HL-60/S4 (cell line): ENCODE data around the gene ZMIZ2.
"Not testable (repeated sequence)": the region's sequence is repeated elsewhere in the genome, so short reads cannot be mapped to it uniquely, and the experiment has no call there.

Experiments used
- in situ Hi-C: fragments of 300-500 bp; cut with MboI; formaldehyde crosslinking; loops from 2 replicates; pipeline ENCODE4 v1.14.3; 2022; ENCODE audit warnings: low sequenced_read_pairs

ZMIZ2 gene

DNA sequence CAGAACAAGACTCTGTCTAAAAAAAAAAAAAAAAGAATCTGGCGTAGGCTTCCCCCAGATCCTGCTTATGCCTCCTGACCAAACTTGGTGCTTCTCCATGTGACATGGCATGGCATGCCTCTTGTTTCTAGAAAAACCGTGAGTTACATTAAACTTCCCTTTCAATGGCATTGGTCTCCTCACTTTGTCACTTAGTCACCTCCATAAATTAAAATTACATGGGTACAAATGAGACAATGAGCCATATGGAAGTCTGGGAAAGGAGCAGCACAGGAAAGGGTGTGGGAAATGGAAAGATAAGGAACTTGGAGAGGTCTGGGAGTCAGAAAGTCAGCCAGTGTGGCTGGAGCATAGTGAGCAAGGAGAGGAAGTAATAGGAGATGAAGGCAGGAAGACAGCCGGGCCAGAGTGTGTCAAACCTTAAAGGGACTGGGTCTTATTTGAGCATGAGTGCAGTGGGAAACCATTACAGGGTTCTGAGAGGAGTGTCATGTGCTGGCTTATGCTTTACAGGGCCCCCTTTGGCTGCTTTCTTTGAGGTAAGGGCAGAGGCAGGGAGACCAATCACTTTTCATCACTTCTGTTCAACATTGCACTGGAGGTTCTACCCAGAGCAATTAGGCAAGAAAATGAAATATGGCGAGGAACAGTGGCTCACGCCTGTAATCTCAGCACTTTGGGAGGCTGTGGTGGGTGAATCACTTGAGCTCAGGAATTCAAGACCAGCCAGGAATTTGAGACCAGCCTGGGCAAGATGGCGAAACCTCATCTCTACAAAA is 21.3 kb upstream of the ZMIZ2 start:
- in situ Hi-C loops: no loop called here

DNA sequence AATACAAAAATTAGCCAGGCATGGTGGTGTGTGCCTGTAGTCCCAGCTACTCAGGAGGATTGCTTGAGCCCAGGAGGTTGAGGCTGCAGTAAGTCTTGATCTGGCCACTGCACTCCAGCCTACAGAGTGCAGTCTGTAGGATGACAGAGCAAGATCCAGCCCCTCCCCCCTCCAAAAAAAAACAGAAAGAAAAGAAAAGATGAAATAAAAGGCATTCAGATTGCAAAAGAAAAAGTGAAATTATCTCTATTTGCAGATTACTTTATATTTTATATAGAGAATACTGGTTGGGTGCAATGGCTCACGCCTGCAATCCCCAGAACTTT is 20.7 kb upstream of the ZMIZ2 start:
- in situ Hi-C loops: no loop called here

- in situ Hi-C loops: no loop called here
Measured at GRCh38 chr7:44729949-44730590, 18.6 kb upstream of the ZMIZ2 start.

DNA sequence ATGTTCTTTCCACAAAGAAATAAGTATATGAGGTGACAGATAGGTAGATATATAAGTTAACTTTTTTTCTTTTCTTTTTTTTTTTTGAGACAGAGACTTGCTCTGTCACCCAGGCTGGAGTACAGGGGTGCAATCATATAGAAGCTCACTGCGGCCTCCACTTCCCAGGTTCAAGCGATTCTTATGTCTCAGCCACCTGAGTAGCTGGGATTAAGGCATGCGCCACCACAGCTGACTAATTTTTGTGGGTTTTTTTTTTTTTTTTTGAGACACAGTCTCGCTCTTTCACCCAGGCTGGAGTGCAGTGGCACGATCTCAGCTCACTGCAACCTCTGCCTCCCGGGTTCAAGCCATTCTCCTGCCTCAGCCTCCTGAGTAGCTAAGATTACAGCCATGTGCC is 15.7 kb upstream of the ZMIZ2 start:
- in situ Hi-C loops: not testable (repeated sequence)

DNA sequence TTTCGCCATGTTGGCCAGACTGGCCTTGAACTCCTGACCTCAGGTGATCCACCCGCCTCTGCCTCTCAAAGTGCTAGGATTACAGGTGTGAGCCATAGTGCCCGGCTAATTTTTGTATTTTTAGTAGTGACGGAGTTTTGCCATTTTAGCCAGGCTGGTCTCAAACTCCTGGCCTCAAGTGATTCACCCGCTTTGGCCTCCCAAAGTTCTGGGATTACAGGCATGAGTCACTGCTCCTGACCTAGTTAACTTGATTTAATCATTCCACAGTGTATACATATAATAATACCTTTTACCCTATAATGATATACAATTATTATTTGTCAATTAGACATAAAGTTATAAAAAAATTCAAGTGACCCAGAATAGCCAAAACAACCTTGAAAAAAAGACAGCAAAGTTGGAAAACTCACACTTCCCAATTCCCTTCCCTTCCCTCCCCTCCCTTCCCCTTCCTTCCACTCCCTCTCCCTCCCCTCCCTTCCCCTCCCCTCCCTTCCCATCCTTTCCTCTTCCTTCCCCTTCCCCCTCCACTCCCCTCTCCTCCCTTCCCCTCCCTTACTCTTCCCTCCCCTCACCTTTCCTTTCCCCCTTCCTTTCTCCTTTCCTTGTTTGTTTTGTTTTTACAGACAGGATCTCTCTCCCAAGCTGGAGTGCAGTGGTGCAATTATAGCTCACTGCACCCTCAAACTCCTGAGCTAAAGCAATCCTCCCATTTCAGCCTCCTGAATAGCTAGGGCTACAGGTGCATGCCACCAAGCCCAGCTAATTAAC is 14.8 kb upstream of the ZMIZ2 start:
- in situ Hi-C loops: no loop called here

DNA sequence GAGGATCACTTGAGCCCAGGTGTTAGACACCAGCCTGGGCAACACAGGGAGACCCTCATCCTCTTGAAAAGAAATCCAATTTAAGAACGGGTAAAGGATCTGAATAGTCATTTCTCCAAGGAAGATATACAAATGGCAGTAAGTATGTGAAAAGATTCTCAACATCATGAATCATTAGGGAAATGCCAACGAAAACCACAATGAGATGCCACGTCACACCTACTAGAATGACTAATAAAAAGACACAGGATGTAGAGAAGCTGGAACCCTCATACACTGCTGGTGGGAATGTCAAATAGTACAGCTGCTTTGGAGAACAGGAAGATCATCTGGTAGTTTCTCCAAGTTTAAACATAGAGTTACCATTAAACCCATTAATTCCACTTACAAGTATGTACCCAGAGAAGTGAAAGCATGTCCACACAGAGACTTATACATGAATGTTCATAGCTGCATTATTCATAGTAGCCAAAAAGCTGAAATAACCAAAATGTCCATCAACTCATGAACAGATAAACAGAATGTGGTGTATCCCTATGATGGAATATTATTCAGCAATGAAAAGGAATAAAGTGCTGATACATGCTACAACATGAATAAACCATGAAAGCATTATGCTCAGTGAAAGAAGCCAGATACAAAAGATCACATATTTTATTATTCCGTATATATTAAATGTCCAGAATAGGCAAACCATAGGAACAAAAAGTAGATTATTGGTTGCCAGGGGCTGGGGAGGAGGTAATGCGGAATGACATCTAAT is 13.1 kb upstream of the ZMIZ2 start:
- in situ Hi-C loops: no loop called here

GRCh38 chr7:44736896-44737295 is 11.8 kb upstream of the ZMIZ2 start:
- in situ Hi-C loops: no loop called here

DNA sequence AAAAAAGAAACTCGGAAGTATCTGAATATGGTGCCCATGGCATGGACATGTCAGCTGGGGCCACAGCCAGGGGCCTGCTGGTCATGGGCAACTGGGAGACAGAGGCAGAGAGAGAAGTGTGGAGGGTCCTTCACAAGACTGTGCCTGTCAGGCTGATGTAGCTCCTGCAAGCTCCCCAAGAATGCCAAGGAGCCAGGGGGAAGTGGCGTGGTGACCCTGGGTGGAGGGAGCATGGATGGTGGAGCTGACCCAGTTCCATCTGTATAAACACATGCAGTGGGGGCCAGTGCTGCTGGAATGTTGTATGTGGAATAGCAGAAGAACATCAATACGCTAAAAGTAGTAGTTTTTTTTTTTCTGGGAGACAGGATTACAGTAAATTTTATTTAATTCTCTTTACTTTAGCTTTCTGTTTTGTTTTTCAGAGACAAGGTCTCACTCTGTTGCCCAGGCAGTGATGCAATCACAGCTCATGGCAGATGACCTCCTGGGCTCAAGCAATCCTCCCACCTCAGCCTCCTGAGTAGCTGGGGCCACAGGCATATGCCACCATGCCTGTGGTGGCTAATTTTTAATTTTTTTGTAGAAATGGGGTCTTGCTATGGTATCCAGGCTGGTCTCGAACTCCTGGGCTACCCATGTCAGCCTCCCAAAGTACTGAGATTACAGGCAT is 10.5 kb upstream of the ZMIZ2 start:
- in situ Hi-C loops: no loop called here

DNA sequence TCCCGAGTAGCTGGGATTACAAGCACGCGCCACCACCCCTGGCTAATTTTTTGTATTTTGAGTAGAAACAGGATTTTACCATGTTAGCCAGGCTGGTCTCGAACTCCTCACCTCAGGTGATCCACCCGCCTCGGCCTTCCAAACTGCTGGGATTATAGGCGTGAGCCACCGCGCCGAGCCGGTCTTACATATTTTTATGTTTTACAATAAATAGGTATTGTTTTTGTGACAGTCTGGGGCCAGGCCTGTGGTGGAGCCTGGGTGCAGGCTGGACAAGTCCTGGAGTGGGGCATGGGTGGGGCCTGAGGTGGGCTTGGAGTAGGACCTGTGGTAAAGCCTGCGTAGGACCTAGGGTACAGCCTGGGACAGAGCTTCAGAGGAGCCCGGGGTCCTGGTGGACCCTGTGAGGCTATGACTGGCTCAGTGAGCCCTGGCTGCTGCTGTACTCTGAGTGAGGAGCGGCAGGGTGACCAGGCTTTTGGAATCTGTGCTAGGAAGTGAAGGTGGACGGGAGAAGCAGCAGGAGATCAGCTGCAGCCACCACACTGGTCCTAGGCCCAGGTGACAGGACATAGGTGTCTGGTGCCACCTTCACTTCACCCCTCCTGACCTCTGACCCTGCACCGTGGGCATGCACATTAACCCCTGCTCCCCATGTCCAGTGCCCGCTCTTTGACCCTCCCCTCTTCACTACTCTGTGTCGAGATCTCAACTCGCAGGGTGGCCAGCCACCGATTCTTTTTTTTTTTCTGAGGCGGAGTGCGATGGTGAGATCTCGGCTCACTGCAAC is 9.6 kb upstream of the ZMIZ2 start:
- in situ Hi-C loops: no loop called here

GRCh38 chr7:44740055-44740454 is 8.6 kb upstream of the ZMIZ2 start:
- in situ Hi-C loops: no loop called here

- in situ Hi-C loops: no loop called here
Measured at GRCh38 chr7:44743750-44744149, 4.9 kb upstream of the ZMIZ2 start.

GRCh38 chr7:44748948-44749731 is 493 bp downstream of the ZMIZ2 start:
- in situ Hi-C loops: no loop called here

GRCh38 chr7:44749992-44750391 is 1.3 kb downstream of the ZMIZ2 start:
- in situ Hi-C loops: no loop called here

GRCh38 chr7:44750424-44750823 is 1.8 kb downstream of the ZMIZ2 start:
- in situ Hi-C loops: no loop called here

GRCh38 chr7:44750921-44751571 is 2.4 kb downstream of the ZMIZ2 start:
- in situ Hi-C loops: no loop called here

DNA sequence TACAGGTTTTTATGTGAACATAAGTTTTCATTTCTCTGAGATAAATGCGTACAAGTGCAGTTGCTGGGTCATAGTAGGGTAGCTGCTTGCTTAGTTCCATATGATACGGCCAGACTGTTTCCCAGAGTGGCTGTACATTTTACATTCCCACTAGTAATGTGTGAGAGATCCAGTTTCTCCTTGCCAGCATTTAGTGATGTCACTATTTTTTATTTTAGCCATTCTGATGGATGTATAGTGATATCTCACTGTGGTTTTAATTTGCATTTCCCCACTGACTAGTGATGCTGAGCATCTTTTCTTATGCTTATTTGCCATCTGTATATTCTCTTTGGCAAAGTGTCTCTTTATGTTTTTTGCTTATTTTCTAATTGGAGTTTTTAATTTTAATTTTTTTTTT is 4.2 kb downstream of the ZMIZ2 start:
- in situ Hi-C loops: no loop called here

DNA sequence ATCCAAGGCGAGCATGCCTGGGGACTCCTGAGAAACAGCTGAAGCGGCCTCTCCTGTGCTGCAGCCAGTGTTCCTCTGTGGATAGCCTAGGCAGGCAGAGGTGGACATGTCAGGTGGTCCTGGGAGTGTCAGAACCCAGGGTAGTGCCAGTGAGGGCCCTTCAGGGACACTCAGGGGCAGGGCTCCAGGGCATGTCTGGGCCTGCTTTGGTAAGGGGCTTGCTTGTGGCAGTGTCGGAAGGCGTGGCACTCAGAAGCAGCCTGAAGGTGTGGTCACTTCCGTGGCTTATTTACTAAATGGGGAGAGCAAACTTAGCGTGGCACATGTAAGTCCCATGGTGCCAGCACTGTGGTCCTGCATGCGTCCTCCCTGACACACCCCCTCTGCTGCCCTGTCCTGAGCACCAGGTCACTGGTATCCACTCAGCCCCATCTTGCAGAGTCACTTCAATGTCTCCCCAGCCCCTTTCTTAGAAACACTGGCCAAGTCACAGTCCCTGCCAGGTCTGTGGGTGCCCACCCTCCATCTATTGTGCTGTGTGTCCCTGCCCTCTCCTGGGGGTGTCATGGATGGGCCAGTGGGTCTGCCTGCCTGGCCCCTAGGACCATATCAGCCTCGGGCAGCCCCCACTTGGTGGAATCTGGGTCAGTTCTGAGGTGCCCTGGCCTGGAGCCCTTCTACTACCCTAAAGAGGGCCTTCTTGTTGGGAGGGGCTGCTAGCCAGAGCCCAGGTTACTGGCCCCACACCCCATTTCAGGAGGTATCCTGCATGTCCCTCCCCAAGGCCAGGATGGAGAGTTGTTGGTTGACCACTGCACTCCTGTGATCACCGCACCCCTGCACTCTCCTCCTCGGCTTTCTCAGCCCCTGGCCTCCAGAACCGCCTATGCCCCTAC is 6.4 kb downstream of the ZMIZ2 start:
- in situ Hi-C loops: no loop called here
